Retinal pigment epithelial cell (primary cell): ENCODE results near the gene LINC01488.

Source experiments
- DNase-seq: peaks from one replicate; pipeline ENCODE4 v3.0.0-alpha.2; 2010; ENCODE audit warnings: low read depth
- H3K4me3 ChIP-seq: 2 replicates; pipeline ENCODE4 v1.5.1; 2011; ENCODE audit warnings: mild to moderate bottlenecking, low read length, control low read depth, moderate library complexity
- CTCF ChIP-seq: conservative IDR thresholded peaks from 2 replicates; pipeline ENCODE4 v1.5.1; 2011; ENCODE audit warnings: low read depth, low read length, control low read depth, inconsistent platforms

Gene LINC01488

GRCh38 chr11:69451289-69451688 lies 30.2 kb upstream of the LINC01488 start:
- H3K4me3 ChIP-seq: no peak overlapping the region
- no peak for DNase-seq
- no peak for TF ChIP-seq CTCF

DNA sequence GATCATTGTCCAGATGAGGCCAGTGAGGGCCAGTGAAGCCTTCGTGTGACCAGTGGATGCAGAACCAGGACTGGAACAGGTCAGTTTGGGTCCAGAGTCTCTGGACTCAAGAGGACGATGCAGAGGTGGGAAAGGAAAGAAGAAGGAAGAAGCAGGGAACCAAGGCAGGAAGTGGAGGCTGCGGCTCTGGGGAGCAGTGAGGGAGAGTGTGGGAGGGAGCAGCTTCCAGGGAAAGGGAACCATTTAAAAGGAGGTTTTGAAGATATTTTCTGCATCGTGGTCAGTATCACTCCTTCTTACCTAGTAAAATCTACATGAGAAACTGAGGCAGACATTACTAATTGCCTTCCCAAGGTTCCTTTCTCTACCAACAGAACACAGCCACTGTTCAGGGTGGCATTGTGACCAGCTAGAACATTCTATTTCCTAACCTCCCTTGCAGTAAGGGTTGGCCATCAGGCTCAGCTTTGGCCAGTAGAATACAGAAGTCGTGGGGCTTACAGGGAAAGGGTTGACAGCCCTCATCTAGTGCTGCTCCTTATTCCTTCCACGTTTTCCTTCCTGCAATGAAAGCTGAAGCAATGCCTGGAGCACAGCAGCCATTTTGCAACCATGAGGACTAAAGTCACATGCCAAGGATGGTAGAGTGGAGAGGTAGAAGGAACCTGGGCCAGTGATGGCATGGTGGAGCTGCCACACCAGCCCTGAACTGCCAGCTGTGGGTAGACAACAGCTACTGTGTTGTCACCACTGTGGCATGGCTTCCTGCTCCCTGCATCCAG lies 29.1 kb upstream of the LINC01488 start:
- DNase-seq: no peak
- no peak for TF ChIP-seq CTCF
- H3K4me3 ChIP-seq: no peak overlapping the region

DNA sequence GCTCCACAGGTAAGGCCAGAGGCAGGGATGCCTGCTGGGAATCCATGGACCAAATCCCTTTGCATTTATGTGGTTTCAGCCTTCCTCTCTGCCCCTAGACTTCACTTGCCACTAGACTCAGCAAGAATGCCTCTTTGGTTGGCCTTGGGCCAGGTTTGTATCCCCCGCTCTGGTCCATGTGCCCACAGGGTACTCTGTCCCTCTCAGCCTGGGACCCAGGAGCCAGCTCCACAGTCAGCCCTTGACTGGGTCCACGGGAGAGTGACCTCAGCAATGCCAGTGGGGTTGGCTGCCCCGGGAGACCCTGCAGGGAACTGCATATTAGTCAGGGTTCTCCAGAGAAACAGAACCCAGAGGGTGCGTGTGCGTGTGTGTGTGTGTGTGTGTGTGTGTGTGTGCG lies 28.3 kb upstream of the LINC01488 start:
- TF ChIP-seq CTCF: no peak
- no peak overlapping the region for H3K4me3 ChIP-seq
- no peak for DNase-seq

- no peak for DNase-seq
- H3K4me3 ChIP-seq: no peak overlapping the region
- no peak for TF ChIP-seq CTCF
Observed at GRCh38 chr11:69454018-69454417, 27.4 kb upstream of the LINC01488 start.

- no peak overlapping the region for H3K4me3 ChIP-seq
- TF ChIP-seq CTCF: no peak
Observed at GRCh38 chr11:69455969-69456368, 25.5 kb upstream of the LINC01488 start.

GRCh38 chr11:69456712-69457111 lies 24.8 kb upstream of the LINC01488 start:
- TF ChIP-seq CTCF: no peak
- H3K4me3 ChIP-seq: no peak overlapping the region

More at GRCh38 chr11:69455969-69456368, 25.5 kb upstream of the LINC01488 start:
- DNase-seq: no peak

DNA sequence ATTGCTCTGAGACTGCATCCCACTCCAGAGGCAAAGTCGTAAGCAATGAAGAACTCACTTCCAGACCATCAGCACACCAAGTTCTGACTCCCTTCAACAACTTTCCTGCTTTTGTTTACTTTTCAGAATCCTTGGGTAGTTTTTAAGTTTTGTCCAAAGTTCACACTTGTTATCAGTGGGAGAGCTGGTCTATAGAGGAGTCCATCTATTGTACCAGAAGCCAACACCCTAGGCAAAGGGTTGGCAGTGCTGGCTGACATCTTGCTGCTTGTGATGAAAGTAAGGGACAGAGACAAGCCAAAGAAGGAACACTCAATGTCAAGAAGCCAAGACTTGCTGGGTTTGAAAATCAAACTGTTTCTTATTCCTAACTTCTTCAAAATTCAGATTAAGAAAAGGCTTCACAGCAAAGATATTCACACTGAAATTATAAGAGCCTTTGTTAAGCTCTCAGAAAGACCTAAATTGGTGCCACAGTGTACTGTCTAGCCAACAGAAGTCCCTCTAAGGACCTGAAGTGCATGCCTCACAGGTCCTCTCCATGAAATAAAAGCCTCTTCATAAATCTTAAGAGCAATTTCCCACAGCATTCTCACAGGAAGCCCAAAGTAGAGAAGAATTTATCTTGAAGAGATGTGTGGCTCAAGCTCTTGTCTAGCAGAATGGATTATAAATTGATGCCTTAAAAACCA lies 21.5 kb upstream of the LINC01488 start:
- DNase-seq: no peak
- H3K4me3 ChIP-seq: no peak overlapping the region
- no peak for TF ChIP-seq CTCF

More at GRCh38 chr11:69456712-69457111, 24.8 kb upstream of the LINC01488 start:
- no peak for DNase-seq
